ENCODE measurements around the gene HOXC13.

Gene HOXC13, protein sequence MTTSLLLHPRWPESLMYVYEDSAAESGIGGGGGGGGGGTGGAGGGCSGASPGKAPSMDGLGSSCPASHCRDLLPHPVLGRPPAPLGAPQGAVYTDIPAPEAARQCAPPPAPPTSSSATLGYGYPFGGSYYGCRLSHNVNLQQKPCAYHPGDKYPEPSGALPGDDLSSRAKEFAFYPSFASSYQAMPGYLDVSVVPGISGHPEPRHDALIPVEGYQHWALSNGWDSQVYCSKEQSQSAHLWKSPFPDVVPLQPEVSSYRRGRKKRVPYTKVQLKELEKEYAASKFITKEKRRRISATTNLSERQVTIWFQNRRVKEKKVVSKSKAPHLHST

DNA sequence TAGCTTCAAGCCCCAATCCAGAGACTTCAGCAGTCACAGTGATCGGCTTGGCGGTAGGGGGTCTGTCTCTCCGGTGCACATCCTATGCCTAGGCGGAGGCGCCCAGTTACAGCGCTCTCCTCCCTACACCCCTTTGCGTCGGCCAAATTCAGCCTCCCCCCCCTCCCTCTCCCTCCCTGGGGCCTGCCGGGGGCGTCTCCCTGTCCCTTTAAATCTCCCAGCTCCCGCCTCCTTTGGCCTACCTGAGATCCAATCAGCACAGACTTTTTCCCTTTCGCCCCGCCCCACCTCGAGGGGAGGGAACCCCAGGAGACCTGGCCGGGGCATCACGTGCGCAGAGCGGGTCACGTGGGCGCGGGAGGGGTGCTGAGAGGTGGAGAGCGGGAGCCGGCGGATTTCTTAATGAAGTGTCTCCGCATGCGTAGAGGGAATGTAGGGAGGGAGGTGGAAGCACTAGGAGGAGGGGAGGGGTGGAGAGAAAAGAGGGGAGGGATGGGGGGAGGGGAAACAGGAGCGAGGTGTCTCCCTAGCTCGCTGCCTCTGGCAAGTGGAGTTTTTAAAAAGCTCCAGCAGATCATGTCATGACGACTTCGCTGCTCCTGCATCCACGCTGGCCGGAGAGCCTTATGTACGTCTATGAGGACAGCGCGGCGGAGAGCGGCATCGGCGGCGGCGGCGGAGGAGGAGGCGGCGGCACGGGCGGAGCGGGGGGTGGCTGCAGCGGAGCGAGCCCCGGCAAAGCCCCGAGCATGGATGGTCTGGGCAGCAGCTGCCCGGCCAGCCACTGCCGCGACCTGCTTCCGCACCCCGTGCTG lies at the start of gene HOXC13:
HOXC13 (plus strand) TSS at position 506 of the 815 bp plus-strand sequence; CDS start at position 582, 76 bp downstream.
- POLR2A ChIA-PET = interaction anchor here (0.6 to 3.1 kb wide), 8 partner anchors 14 to 341 kb away, joined by 3 to 14 read pairs (median 4); partner anchors contain the start of genes CBX5 and HOXC12
- peak; percentile 94 for TF ChIP-seq L3MBTL2 (conservative IDR thresholded peaks at IDR 0.05)
- TF ChIP-seq, protein P1, sequence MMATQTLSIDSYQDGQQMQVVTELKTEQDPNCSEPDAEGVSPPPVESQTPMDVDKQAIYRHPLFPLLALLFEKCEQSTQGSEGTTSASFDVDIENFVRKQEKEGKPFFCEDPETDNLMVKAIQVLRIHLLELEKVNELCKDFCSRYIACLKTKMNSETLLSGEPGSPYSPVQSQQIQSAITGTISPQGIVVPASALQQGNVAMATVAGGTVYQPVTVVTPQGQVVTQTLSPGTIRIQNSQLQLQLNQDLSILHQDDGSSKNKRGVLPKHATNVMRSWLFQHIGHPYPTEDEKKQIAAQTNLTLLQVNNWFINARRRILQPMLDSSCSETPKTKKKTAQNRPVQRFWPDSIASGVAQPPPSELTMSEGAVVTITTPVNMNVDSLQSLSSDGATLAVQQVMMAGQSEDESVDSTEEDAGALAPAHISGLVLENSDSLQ (IDR thresholded peaks at IDR 0.05) = peak; percentile 79
- no peak for TF ChIP-seq ARNT (IDR thresholded peaks at IDR 0.05)
- 0 out of 2 replicates have a peak, but pooled peaks have one; percentile 18 for TF ChIP-seq HDGF (IDR thresholded peaks at IDR 0.05; ENCODE audit: borderline replicate concordance)
- no peak for TF ChIP-seq SP1 (IDR thresholded peaks at IDR 0.05)
- no peak for TF ChIP-seq NFRKB (IDR thresholded peaks at IDR 0.05)
- CTCF ChIA-PET = interaction anchor here (0.7 to 1.3 kb wide), 6 partner anchors 10 to 440 kb away, joined by 3 to 4 read pairs (median 4); no protein-coding TSS in a partner anchor
- peak; percentile 98 for DNase-seq (ENCODE audit: extremely low spot score)

DNA sequence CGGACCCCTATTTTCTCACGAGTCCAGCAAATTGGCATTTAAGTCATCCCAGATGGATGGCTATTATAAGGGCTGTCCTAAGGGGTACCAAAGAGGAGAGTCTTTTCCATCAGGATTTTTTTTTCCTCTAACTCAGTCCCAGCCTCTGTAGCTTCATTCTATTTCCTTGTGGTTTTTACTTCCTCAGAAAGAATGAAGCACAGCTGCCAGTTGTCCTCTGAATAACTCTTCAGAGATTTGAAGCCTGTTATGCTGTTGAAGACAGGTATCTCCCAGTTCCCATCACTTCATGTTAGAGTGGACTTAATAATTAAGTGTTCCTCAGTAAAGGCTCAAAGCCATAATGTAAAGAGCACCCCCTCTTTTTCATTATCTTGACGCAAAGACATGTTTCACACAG lies 48.5 kb upstream of the HOXC13 start:
- ChIA-PET POLR2A (interaction anchor here (0.6 kb wide), 1 partner anchor 20 kb away, joined by 4 read pairs; no protein-coding TSS in a partner anchor), CTCF (no interaction called here)
- TF ChIP-seq TARDBP (IDR thresholded peaks at IDR 0.05) (no peak), SP1 (IDR thresholded peaks at IDR 0.05) (no peak), CTBP1 (IDR thresholded peaks at IDR 0.05; ENCODE audit: borderline replicate concordance) (no peak), SUZ12 (IDR thresholded peaks at IDR 0.05) (no peak), HDGF (IDR thresholded peaks at IDR 0.05; ENCODE audit: borderline replicate concordance) (no peak), FOXA1 (IDR thresholded peaks at IDR 0.05) (no peak), NFRKB (IDR thresholded peaks at IDR 0.05) (no peak), FOXK2 (IDR thresholded peaks at IDR 0.05) (no peak), L3MBTL2 (conservative IDR thresholded peaks at IDR 0.05) (no peak), LEF1 (IDR thresholded peaks at IDR 0.05; ENCODE audit: borderline replicate concordance) (no peak)
- no peak for DNase-seq (ENCODE audit: extremely low spot score)

DNA sequence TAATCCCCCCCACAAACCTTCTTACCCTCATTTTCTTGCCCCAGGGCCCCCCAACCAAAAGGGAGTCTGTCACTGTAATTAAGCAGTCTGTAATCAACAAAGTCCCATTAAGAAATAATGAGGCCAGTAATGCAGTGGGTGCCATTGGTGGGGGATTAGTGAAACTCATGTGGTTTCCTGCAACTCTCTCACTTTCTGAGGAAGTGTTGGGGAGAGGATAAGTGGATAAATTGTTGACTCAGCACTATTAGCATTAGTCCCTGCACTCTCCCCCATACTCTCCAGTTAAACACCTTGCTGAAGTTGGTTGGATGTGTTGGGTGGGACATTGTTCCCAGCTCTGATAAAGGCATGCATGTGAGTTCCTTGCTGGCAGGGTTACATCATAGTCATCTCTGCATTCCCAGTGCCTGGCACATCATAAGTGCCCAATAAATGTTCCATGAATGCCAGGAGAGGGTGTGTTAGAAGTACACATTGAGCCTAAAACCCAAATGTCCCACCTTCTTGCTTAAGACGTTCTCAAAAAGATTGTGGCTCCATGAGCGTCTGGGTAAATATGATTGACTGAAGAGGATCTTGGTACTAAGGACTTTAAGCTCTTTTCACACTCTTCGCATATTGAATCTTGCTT lies 45.8 kb upstream of the HOXC13 start:
- ChIA-PET POLR2A (no interaction called here), CTCF (interaction anchor here (0.6 kb wide), 1 partner anchor 62 kb away, joined by 3 read pairs; no protein-coding TSS in a partner anchor)
- DNase-seq (ENCODE audit: extremely low spot score) = no peak
- TF ChIP-seq L3MBTL2 (conservative IDR thresholded peaks at IDR 0.05) (no peak), FOXM1 (IDR thresholded peaks at IDR 0.05; ENCODE audit: borderline replicate concordance) (no peak), FOXA1 (IDR thresholded peaks at IDR 0.05) (no peak)

DNA sequence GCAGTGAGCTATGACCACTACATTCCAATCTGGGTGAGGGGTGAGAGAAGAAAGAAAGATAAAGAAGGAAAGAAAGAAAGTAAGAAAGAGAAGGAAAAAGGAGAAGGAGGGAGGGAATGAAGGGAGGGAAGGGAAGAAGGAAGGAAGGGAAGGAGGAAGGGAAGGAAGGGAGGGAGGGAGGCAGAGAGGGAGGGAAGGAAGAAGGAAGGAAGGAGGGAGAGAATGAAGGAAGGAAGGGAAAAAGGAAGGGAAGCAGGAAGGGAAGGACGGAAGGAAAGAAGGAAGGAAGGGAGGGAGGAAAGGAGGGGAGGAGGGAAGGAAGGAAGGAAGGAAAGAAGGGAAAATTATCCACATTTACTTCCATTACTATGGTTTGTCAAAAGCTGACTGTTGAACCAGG lies 39.4 kb upstream of the HOXC13 start:
- ChIA-PET POLR2A (no interaction called here), CTCF (no interaction called here)
- DNase-seq (ENCODE audit: extremely low spot score) = no peak

DNA sequence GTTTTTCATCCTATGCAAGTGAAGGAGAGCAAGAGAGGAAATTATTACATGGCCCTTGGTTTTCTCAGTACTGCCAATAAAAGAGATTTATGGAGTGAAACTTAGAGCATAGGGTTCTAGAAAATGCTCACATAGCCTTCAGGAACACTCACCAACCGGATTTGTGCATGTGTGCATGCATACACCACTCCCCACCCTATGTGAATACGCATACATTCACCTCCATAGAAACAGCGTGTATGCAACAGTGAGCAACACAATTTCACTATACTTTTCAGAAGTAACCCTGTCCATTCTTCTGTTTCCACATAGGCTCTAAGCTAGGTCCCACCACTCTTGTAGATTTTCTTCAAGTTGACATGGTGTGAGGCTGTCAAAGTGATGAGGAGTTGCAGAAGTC lies 31.5 kb upstream of the HOXC13 start:
- TF ChIP-seq ELF4 (IDR thresholded peaks at IDR 0.05) (no peak), L3MBTL2 (conservative IDR thresholded peaks at IDR 0.05) (no peak), FOXK2 (IDR thresholded peaks at IDR 0.05) (no peak), LEF1 (IDR thresholded peaks at IDR 0.05; ENCODE audit: borderline replicate concordance) (no peak), SP1 (IDR thresholded peaks at IDR 0.05) (no peak), TARDBP (IDR thresholded peaks at IDR 0.05) (no peak), CTBP1 (IDR thresholded peaks at IDR 0.05; ENCODE audit: borderline replicate concordance) (no peak), HDGF (IDR thresholded peaks at IDR 0.05; ENCODE audit: borderline replicate concordance) (no peak), ARNT (IDR thresholded peaks at IDR 0.05) (no peak), ZNF384 (IDR thresholded peaks at IDR 0.05) (no peak)
- TF ChIP-seq, protein P1 (IDR thresholded peaks at IDR 0.05) = no peak
- ChIA-PET CTCF (interaction anchor here (0.7 kb wide), 1 partner anchor 1126 kb away, joined by 3 read pairs; no protein-coding TSS in a partner anchor), POLR2A (no interaction called here)
- DNase-seq (ENCODE audit: extremely low spot score) = no peak

More for the DNA sequence above, 39.4 kb upstream of the HOXC13 start:
- TF ChIP-seq ZNF384 (IDR thresholded peaks at IDR 0.05) (no peak), SUZ12 (IDR thresholded peaks at IDR 0.05) (no peak), HDGF (IDR thresholded peaks at IDR 0.05; ENCODE audit: borderline replicate concordance) (no peak), FOXM1 (IDR thresholded peaks at IDR 0.05; ENCODE audit: borderline replicate concordance) (no peak), NFRKB (IDR thresholded peaks at IDR 0.05) (no peak), TARDBP (IDR thresholded peaks at IDR 0.05) (no peak)

DNA sequence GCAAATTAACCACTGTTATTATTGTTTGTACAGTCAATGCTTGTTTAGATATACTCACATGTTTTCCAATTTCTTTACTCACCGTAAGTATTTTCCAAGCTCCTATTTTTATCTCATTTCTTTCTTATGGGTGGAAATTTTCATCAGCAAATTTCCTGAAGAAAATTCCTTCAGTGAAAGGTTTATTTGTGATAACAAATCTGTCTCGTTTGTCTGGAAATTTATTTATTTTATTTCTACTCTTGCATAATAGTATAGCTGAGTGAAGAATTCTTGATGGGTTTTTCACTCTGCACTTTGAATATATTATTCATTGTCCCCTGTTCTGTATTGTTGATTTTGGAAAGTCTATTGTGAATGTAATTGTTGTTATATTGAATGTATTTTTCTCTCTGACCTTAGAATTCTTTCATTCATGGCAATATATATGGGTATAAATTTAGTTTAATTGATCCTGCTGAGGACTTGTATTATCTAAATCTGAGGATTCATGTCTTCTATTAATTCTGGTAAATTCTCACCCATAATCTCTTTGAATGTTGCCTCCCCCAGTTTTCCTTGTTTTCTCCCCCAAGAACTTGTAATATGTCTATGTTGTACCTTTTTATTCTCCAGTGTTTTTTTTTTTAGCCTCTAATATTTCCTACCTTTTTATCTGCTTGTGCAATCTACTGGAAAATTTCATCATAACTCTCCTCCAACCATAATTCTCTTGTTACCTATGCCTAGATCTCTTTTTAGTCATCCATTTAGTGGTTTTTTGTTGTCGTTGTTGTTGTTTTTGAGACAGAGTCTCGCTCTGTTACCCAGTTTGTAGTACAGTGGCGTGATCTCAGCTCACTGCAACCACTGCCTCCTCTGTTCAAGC lies 21.6 kb upstream of the HOXC13 start:
- ChIA-PET CTCF (no interaction called here), POLR2A (no interaction called here)
- TF ChIP-seq ZNF384 (IDR thresholded peaks at IDR 0.05) = no peak
- no peak for DNase-seq (ENCODE audit: extremely low spot score)

Data from HEK293T (cell line).